Measurements from ENCODE around the gene DHODH.

DHODH gene

DNA sequence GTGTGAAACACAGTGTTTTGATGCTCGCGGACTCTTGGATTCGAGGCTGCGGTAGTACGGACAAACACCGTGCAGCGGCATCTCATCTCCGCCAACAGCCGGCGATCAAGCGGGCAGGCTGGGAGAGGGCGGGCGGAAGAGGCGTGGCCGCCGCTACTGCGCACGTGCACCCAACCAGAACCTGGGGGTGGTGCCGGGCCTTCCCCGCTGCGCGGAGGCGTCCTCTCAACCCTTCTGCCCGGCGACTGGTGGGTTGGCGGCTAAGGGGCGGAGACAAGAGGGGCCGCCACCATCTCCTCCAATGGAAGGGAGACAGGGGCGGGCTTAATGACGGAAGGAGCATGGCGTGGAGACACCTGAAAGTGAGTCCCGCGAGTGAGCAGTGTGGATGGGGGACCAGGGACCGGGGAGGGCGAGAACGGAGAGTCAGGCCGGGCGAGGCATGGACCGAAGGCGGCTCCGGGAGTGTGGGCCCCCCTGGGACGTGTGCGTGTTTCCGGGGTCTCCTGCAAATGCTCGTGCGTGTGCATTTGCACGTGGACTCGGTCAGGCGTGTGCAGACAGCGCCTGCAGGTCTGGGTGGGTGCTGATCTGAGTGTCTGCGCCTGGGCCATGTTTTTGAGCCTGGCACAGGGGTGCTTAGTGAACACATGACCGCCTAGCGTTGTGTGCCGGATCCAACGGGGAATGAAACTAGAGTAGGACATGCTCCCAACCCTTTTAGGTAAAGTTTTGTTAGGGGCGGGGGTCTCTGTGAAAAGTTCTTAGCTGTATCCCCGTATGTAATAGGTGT is at the start of gene DHODH:
DHODH (plus strand) TSS at position 321 of the 793 bp plus-strand sequence; CDS start at position 342, 21 bp downstream.
- Histone ChIP-seq H3K9me3 (ENCODE audit: control insufficient read depth, low read length) (no peaks in the 10 kb centered on the region), H3K27me3 (ENCODE audit: control insufficient read depth, insufficient read depth, low read length) (no peaks in the 10 kb centered on the region), H3K36me3 (ENCODE audit: control insufficient read depth, insufficient read depth, low read length) (no peaks in the 10 kb centered on the region), H3K27ac (peak within 1 kb of the TSS; percentile 58), H3K4me3 (ENCODE audit: low read depth, low read length) (peak within 1 kb of the TSS; percentile 93), H3K4me2 (ENCODE audit: low read length) (peak within 1 kb of the TSS; percentile 99), H3K9ac (no peak within 1 kb of the TSS), H3K79me2 (no peaks in the 10 kb centered on the region), H3K4me1 (no peaks in the 10 kb centered on the region), H2AFZ (peak within 1 kb of the TSS; percentile 94)
- TF ChIP-seq, protein P1, sequence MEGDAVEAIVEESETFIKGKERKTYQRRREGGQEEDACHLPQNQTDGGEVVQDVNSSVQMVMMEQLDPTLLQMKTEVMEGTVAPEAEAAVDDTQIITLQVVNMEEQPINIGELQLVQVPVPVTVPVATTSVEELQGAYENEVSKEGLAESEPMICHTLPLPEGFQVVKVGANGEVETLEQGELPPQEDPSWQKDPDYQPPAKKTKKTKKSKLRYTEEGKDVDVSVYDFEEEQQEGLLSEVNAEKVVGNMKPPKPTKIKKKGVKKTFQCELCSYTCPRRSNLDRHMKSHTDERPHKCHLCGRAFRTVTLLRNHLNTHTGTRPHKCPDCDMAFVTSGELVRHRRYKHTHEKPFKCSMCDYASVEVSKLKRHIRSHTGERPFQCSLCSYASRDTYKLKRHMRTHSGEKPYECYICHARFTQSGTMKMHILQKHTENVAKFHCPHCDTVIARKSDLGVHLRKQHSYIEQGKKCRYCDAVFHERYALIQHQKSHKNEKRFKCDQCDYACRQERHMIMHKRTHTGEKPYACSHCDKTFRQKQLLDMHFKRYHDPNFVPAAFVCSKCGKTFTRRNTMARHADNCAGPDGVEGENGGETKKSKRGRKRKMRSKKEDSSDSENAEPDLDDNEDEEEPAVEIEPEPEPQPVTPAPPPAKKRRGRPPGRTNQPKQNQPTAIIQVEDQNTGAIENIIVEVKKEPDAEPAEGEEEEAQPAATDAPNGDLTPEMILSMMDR (IDR thresholded peaks at IDR 0.05): no peak

DNA sequence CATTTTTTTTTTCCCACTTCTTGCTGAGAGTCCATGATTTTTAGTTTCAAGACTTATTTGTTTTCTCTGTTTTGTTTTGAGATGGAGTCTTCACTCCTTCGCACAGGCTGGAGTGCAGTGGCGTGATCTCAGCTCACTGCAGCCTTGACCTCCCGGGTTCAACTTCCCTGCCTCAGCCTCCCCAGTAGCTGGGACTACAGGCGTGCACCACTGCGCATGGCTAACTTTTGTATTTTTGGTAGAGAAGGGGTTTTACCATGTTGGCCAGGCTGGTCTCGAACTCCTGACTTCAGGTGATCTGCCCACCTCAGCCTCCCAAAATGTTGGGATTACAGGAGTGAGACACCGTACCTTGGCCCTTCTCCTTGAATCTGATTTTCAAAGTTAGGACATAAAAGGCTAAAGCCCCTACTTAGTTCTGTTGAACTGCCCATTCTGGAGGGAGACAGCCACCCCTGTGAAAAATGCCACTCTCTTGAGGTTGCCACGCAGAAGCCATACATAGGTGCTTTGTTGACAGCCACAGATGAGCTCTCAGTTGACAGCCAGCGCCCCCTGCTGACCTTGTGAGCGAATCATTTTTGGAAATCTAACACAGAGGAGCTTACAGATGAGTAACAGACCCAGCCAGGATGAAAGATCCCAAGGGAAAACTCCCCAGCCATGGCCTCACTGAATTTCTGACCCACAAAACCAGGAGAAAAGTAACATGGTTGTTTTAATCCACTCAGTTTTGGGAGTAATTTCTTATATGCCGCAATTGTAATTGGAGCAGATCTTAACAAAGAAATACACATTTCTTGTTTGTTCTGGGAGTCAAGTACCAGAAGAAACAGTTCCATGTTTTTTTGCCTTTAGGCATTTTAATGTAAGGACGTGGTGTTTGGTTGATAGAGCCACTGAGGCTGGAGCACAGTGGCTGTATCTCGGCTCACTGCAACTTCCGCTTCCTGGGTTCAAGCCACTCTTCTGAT is 47.2 kb upstream of the DHODH start:
- H3K4me2 ChIP-seq (ENCODE audit: low read length): no peak overlapping the region
- H3K4me1 ChIP-seq: no peaks in the 10 kb centered on the region
- no peaks in the 10 kb centered on the region for H3K79me2 ChIP-seq
- H3K36me3 ChIP-seq (ENCODE audit: control insufficient read depth, insufficient read depth, low read length): no peaks in the 10 kb centered on the region
- TF ChIP-seq, protein P1 (IDR thresholded peaks at IDR 0.05): peak; percentile 81
- H3K9ac ChIP-seq: no peak overlapping the region
- H3K27ac ChIP-seq: no peak overlapping the region
- peak overlapping the region; percentile 62 for H2AFZ ChIP-seq
- H3K4me3 ChIP-seq (ENCODE audit: low read depth, low read length): no peak overlapping the region
- no peaks in the 10 kb centered on the region for H3K9me3 ChIP-seq (ENCODE audit: control insufficient read depth, low read length)
- no peaks in the 10 kb centered on the region for H3K27me3 ChIP-seq (ENCODE audit: control insufficient read depth, insufficient read depth, low read length)

DNA sequence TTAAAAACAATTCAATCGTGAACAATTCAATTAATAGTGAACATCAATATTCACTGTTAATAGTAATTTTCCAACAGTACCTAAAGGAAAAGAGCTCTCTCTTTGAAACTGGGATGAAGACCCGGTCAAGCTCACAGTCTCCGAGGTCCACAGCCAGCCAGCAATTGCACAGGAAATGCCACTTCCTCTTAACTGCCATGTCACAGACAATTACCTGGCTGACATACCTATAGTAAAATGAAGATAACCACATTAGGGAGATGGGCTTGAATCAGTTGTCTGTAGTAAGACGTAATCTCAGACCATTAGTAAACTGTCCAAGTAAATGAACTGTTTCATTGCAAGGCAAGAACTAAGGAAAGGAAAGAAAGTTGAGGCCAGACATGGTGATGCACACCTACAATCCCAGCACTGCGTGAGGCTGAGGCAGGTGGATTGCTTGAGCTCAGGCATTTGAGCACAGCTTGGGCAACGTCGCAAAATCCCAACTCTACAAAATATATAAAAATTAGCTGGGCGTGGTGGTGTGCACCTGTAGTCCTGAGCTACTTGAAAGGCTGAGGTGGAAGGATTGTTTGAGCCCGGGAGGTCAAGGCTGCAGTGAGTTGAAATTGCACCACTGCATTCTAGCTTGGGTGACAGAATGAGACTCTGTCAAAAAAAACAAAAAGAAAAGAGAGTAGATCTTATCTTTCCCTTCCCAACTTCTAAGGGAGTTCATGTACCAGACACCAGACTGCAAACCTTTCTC is 45.2 kb upstream of the DHODH start:
- no peaks in the 10 kb centered on the region for H3K36me3 ChIP-seq (ENCODE audit: control insufficient read depth, insufficient read depth, low read length)
- no peaks in the 10 kb centered on the region for H3K27me3 ChIP-seq (ENCODE audit: control insufficient read depth, insufficient read depth, low read length)
- no peak overlapping the region for H3K27ac ChIP-seq
- H3K9ac ChIP-seq: no peak overlapping the region
- H3K4me1 ChIP-seq: no peaks in the 10 kb centered on the region
- TF ChIP-seq, protein P1 (IDR thresholded peaks at IDR 0.05): no peak
- H3K9me3 ChIP-seq (ENCODE audit: control insufficient read depth, low read length): no peaks in the 10 kb centered on the region
- no peak overlapping the region for H3K4me3 ChIP-seq (ENCODE audit: low read depth, low read length)
- H3K4me2 ChIP-seq (ENCODE audit: low read length): no peak overlapping the region
- no peak overlapping the region for H2AFZ ChIP-seq
- H3K79me2 ChIP-seq: no peaks in the 10 kb centered on the region

DNA sequence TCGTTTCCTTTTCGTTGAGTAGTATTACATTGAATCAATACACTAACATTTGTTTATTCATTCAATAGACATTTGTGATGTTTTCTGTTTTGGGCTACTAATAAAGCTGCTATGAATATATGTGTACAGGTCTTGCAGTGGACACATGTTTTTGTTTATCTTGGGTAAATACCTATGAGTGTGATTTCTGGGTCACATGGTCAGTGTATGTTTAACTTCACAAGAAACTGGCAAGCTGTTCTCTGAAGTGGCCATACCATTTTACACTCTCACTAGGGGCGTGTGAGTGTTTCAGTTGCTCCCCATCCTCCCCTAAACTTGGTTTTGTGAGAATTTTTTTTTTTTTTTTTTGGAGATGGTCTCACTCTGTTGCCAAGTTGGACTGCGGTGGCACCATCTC is 43.3 kb upstream of the DHODH start:
- TF ChIP-seq, protein P1 (IDR thresholded peaks at IDR 0.05): no peak
- Histone ChIP-seq H3K79me2 (no peaks in the 10 kb centered on the region), H3K4me3 (ENCODE audit: low read depth, low read length) (no peak overlapping the region), H3K9ac (no peak overlapping the region), H3K36me3 (ENCODE audit: control insufficient read depth, insufficient read depth, low read length) (no peaks in the 10 kb centered on the region), H3K4me1 (no peaks in the 10 kb centered on the region), H3K9me3 (ENCODE audit: control insufficient read depth, low read length) (no peaks in the 10 kb centered on the region), H3K27me3 (ENCODE audit: control insufficient read depth, insufficient read depth, low read length) (no peaks in the 10 kb centered on the region), H3K4me2 (ENCODE audit: low read length) (no peak overlapping the region), H2AFZ (no peak overlapping the region), H3K27ac (no peak overlapping the region)
